ENCODE measurements around the gene KY. TPM values are rescaled to one million over a fixed set of nuclear protein-coding genes. Genes with fewer than 3 reads are reported as not detected.
A peak's percentile ranks its signal among the peaks of the same experiment; 100 is the strongest.

KY gene
- total RNA-seq, 1 donor = 10.5 TPM

GRCh38 chr3:134640872-134641470 is 9.9 kb downstream of the KY start:
- peak; percentile 51 for DNase-seq (ENCODE audit: low read depth)
- TF ChIP-seq CTCF (IDR thresholded peaks at IDR 0.05; ENCODE audit: insufficient read depth, low read length) = peak; percentile 62
- H3K4me3 ChIP-seq (ENCODE audit: low read depth, low read length) = no peak overlapping the region

- no peak for TF ChIP-seq CTCF (IDR thresholded peaks at IDR 0.05; ENCODE audit: insufficient read depth, low read length)
Observed at GRCh38 chr3:134640378-134640777, 10.4 kb downstream of the KY start.

GRCh38 chr3:134638385-134639030 is 12.3 kb downstream of the KY start:
- no peak for DNase-seq (ENCODE audit: low read depth)
- H3K4me3 ChIP-seq (ENCODE audit: low read depth, low read length) = no peak overlapping the region
- TF ChIP-seq CTCF (IDR thresholded peaks at IDR 0.05; ENCODE audit: insufficient read depth, low read length) = no peak

More at GRCh38 chr3:134640378-134640777, 10.4 kb downstream of the KY start:
- no peak overlapping the region for H3K4me3 ChIP-seq (ENCODE audit: low read depth, low read length)
- DNase-seq (ENCODE audit: low read depth) = no peak

- no peak for DNase-seq (ENCODE audit: low read depth)
Observed at GRCh38 chr3:134636406-134636805, 14.4 kb downstream of the KY start.

GRCh38 chr3:134630506-134630905 is 20.3 kb downstream of the KY start:
- DNase-seq (ENCODE audit: low read depth) = peak; percentile 19
- H3K4me3 ChIP-seq (ENCODE audit: low read depth, low read length) = no peak overlapping the region
- peak; percentile 41 for TF ChIP-seq CTCF (IDR thresholded peaks at IDR 0.05; ENCODE audit: insufficient read depth, low read length)

More at GRCh38 chr3:134636406-134636805, 14.4 kb downstream of the KY start:
- no peak overlapping the region for H3K4me3 ChIP-seq (ENCODE audit: low read depth, low read length)
- no peak for TF ChIP-seq CTCF (IDR thresholded peaks at IDR 0.05; ENCODE audit: insufficient read depth, low read length)

- DNase-seq (ENCODE audit: low read depth) = no peak
- no peak overlapping the region for H3K4me3 ChIP-seq (ENCODE audit: low read depth, low read length)
- TF ChIP-seq CTCF (IDR thresholded peaks at IDR 0.05; ENCODE audit: insufficient read depth, low read length) = no peak
Observed at GRCh38 chr3:134628884-134629283, 21.9 kb downstream of the KY start.

Data from fibroblast of the aortic adventitia (primary cell).